ENCODE results near the gene CPNE1.

- TF ChIP-seq POLR2A (IDR thresholded peaks at IDR 0.05; ENCODE audit: low read length) (no peak), GATA1 (IDR thresholded peaks at IDR 0.05; ENCODE audit: low read depth, low read length) (no peak)
Measured at GRCh38 chr20:35648836-35649235, 15.9 kb downstream of the CPNE1 start.
